AG09319 (cell line): ENCODE results near the gene KCNT2.
"Not testable (repeated sequence)": the region's sequence is repeated elsewhere in the genome, so short reads cannot be mapped to it uniquely, and the experiment has no call there.

ENCODE experiments used
- DNase-seq: peaks from one replicate; pipeline ENCODE4 v3.0.0-alpha.2; 2010; ENCODE audit warnings: low read depth; ENCODE audit errors: extremely low read depth
- CTCF ChIP-seq: IDR thresholded peaks from 2 replicates; pipeline ENCODE4 v1.5.1; 2011; ENCODE audit warnings: low read depth, mild to moderate bottlenecking, inconsistent platforms, low read length, moderate library complexity

The KCNT2 gene

GRCh38 chr1:196543833-196544232 is 64.4 kb downstream of the KCNT2 start:
- DNase-seq = no peak
- no peak for TF ChIP-seq CTCF

- DNase-seq = no peak
Measured at GRCh38 chr1:196538473-196538872, 69.8 kb downstream of the KCNT2 start.

GRCh38 chr1:196535727-196536126 is 72.5 kb downstream of the KCNT2 start:
- TF ChIP-seq CTCF = no peak
- DNase-seq = no peak

More at GRCh38 chr1:196538473-196538872, 69.8 kb downstream of the KCNT2 start:
- TF ChIP-seq CTCF = no peak

GRCh38 chr1:196531737-196532524 is 76.3 kb downstream of the KCNT2 start:
- TF ChIP-seq CTCF = no peak
- DNase-seq = no peak

- no peak for DNase-seq
Measured at GRCh38 chr1:196527919-196528318, 80.3 kb downstream of the KCNT2 start.

GRCh38 chr1:196522574-196523345 is 85.5 kb downstream of the KCNT2 start:
- DNase-seq = not testable (repeated sequence)

More at GRCh38 chr1:196527919-196528318, 80.3 kb downstream of the KCNT2 start:
- TF ChIP-seq CTCF = no peak

- no peak for TF ChIP-seq CTCF
- no peak for DNase-seq
Measured at GRCh38 chr1:196517193-196517592, 91.0 kb downstream of the KCNT2 start.
